Kasumi-1 (cell line): Measurements from ENCODE around the gene TUBB.
A peak's percentile ranks its signal among the peaks of the same experiment; 100 is the strongest.
"Not testable (repeated sequence)": the region's sequence is repeated elsewhere in the genome, so short reads cannot be mapped to it uniquely, and the experiment has no call there.

Experiments used
- DNase-seq, 2 experiments: peaks; one replicate each; lab custom pipeline; 2025; lab: John Stamatoyannopoulos, UW

Gene TUBB

DNA sequence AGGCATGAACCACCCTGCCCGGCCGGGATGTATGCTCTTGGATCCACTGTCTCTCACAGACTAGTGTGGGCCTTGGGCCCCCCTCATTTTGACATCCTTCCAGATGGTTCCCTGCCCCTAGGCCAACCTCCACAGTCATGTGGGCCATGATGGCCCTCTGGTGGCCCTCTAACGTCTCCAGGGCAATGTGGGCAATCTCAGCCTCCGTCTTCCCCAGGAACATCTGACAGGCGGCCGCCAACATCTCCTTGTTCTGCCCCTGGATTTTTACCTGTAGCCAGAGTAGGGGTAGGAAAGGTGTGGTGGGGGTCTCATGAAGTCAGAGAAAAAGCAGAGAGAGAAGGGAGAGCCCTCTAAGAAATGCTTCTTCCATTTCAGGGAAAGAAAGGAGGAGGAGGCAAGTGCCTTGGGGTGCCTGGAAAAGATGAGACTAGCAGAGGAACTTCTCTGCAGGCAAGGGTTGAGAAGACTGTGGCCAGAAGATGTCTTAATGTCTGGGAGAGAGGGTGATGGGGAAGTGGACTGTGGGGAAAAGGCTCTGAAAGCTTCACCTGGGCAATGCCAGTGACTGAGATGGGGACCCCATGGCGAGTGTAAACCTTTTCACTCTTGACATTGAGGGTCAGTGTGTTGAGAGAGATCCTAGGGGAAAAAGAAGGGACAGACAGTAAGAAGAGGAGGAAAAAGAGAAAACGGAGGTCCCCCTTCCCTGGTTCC lies 21.1 kb downstream of the TUBB start:
- DNase-seq = no peak

DNA sequence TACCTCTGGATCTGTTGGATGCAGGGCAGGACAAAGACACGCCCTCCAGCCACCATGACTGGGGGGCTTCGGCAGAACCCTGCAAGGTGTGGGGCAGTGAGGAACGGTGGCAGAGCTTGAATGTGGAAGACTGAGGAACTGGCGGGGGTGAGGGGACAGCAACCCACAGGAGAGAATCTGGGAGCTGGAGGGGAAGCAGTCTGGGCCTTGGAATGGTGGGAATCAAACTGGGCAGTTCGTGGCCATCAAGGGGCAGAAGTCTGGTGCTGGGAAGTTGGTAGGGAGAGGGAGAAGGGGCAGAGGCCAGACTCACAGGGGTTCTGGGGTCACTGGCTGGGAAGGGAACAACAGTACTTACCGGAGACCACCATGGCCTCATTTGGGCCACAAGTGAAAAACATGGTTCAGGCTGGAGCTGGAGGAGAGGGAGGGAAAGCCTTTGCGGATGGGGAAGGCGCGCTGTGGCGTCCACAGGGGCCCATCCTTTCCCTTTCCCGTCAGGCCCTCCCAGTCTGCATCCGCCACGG lies 21.7 kb downstream of the TUBB start:
- no peak for DNase-seq

DNA sequence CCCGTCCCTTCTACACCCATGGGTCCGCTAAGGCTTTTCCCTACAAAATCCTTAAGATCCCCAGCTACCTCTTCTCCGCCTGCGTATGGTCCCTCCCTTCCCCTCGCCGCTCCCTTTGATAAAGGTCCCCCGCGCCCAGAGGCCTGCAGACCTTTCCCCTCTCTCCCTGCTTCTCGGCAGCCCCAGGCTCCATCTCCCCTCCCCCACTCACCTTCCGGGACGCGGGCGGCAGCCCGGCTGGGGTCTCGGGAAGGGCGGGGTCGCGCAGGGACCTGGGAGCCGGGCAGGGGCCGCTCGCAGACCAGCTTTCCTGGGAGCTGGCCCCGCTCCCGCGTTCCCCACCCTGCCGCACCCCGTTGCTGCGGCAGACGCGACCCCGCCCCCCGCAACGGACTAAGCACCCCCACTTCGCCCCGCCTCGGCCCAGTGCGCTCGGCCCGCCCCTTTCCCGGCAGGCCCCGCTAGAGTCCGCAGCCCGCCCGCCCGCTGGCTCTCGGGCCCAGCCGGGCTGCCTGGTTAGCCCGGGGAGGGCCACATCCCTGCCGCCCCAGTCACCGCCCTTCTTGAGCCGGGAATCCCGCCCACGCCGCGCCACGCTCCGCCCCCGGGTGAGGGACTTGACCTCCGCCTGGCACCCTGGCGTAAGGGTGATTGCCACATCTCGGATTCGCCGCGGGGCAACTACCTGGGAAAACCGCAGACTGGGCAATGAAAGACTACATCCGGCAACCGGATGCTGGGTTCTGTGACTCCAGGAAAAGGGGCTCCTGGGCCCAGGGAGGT lies 22.4 kb downstream of the TUBB start, which contains the start of gene FLOT1:
Gene FLOT1 (minus strand): TSS at position 372 of the 783 bp plus-strand sequence. CDS start 498 bp downstream, outside the sequence.
- DNase-seq = peak; percentile 66 to 76

DNA sequence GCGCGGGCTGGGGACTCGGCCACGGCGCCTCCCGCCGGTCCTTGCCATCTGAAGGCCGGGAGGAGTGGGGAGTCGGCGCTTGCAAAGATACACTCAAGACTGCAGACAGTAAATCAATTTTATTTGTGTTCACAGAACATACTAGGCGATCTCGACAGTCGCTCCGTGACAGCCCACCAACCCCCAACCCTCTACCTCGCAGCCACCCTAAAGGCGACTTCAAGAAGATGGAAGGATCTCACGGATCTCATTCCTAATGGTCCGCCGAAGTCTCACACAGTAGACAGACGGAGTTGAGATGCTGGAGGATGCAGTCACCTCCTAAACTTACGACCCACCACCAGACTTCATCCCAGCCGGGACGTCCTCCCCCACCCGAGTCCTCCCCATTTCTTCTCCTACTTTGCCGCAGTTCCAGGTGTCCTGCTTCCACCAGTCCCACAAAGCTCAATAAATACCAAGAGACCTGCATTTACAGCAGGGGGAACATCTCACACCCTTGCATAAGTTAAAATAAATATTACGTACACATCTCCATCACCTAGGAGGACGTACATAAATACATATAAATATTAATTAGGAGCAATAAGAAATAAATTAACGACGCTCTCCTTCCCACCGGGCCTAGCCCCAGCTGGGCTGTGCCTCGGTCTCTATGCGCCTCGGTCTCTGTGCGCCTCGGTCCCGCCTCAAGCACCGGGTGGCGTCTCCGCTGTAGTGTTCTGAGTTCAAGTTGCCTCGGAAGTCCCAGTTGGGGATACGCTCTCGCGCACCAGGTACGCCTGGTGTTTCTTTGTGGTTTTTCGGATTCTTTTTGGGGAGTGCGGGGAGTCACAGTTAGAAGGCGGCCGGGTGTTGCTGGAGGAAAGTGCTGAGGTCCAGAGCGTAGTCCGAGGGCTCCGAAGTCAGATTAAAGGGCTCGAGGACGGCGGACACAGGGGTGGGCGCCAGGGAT lies 23.2 kb downstream of the TUBB start:
- peak in 1 of 2 experiments; percentile 60 for DNase-seq

DNA sequence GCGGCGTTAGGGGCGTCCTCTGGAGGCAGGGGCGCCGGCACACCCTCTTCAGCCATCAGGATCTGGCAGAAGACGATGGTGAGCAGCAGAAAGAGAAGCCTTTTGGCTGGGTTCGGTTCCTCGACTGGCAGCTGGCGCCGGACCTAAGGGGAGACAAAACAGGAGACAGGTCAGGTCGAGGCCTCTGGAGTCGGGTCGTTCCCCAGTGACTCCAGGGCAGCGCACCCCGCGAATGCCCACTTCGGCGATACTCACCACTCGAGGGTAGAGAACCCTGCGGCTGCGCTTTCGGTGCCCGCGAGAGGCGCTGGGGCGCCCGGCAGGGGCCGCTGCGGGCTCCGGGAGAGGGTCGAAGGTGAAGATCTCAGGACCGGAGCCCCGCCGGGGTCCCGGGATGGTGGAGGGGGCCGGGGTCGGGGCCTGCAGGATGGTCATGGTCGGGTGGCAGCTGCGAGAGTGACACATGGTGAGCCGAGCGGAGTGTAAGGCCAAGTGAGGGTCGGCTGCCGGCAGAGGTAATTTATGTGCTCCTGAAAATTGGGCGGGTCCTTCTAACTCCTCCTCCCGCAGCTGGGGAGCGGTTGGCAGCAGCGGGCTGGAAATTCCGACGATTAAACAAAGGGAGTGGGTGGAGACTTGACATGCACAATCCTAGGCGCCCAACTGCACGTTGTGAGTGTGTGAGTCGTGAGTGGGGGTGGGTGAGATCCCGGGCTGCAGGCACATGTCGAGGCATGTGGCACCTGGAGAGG lies 24.1 kb downstream of the TUBB start, which contains the start of gene IER3:
Gene IER3 (minus strand): TSS at position 494 of the 752 bp plus-strand sequence. CDS start 29 bp downstream, at position 465.
- DNase-seq = peak; percentile 47 to 49

DNA sequence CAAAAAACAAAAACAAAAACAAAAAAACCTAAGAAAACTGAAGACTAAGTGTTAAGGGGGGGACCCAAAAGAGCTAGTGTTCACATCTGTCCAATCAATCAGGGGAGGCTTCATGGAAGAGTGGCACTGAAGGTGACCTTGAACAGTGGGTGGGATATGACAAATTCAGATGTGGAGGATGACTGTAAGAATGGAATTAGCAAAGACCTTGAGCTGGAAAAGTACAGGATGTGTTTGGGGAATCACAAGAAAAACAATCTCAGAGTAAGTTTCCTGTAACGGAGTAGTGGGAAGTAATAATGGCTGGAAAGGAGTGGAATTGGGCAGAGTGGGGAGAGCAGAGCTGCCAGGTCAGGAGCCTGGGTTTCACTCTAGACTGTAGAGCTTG lies 27.1 kb downstream of the TUBB start:
- no peak for DNase-seq

DNA sequence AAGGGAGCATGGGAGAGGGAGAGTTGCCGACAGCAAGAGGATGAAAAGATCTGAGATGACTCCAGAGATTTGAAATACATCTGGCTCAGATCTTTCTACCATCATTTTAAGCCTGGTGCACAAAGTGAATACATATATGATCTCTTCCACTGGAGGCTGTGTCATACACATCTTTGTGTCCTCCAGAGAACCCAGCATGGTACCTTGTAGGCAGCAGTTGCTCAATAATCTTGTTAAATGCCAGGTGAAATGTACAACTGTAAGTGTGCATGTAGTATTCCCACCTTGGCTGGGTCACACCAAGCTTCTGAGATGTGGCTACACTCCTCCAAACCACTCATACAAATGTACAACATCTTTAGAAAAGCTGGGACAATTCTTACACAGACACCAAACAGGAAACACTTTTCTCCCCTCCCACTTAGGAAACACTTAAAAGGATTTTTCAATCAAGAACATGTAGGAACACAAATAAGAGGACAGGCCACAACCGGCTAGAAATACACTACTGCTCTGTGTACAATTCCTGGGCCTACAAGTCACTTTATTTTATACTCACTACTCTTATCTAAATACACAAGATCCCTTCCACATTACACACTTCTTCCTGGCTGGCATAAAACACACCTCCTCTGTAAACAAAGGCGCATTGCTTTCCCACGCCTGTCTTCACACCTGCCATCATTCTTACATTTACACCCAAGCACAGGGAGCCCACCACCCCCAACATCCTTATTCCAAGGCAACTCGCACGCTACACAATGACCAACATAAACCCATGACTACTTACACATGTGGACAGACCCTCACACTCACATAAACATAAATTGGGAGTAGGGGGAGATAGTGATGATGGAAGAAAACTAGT lies 28.0 kb downstream of the TUBB start:
- DNase-seq = no peak

DNA sequence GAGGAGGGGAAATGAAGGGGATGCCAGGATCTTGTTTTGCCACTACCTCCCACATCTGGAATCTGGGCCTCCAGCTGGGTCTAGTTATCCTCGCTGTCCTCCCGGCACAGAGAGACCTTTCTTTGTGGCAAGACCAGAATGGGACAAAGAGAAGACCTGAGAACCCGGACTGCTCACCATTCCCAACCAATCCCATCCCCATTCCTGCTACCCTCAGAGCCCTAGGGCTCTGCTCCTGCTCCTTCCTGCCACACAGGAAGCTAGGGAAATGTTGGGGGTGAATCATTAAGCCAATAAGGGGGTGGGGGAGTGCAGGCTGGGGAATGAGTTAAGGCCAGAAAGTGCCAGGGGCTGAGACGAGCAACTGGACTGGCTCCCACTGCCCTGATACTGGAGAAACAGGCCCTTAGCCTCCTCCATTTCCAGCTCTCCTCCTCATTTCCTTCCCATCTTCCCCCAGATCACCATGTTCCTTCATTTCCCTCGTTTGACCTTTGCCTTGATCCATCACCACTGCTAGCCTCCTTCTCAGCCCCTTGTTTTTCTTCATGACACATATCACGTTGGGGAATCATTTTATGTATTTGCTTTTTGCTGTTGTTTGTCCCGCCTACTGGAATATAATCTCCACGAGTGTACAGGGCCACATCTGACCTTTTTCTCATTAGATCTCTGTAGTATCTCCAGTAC lies 28.8 kb downstream of the TUBB start:
- no peak for DNase-seq

DNA sequence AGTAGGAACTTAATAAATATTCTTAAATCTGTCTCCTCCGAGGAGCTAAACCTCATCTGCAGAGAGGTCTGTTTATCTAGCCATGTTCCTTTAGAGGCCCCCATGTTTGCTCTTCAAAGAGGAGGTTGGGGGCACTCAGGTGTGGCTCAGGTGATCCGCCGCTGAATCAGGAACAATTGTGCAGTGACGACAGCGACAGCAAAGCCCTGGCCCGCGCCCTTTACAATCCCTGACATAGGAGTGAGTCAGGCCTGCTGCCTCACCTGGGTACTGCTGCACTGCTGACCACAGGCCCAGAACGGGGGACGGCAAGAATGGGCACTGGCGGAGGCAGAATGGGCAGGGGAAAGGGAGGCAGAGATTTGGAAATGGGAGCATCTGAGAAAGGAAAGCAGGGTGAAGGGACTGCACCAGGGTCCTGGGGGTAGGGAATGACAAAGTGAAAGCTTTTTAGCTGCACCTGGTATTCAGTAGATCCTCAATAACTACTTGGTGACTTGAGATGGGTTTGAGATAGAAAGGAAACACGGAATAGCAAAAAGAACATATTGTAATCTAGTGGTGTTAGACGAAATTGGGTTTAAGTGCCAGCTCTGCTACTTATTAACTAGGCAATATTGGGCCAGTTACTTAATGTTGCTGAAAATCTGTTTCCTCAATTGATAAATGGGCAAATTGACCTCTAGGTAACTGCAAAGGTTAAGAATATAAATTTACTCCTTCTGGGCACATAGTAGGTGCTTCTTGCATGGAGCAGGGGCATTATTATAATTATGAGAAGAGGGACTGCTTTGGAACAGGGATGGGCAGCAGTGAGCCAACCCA lies 29.6 kb downstream of the TUBB start:
- DNase-seq = no peak

DNA sequence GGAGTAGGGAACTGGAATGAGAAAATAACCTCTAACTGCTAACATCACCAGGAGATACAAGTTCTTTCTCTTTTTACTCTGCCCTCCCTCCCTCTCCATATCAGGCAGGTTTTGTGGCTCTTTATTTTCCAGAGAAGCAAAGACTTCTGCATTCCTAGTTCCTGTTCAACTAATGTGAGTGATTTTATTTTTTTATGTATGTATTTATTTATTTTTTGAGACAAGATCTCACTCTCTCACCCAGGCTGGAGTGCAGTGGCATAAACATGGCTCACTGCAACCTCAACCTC lies 30.2 kb downstream of the TUBB start:
- DNase-seq = no peak

DNA sequence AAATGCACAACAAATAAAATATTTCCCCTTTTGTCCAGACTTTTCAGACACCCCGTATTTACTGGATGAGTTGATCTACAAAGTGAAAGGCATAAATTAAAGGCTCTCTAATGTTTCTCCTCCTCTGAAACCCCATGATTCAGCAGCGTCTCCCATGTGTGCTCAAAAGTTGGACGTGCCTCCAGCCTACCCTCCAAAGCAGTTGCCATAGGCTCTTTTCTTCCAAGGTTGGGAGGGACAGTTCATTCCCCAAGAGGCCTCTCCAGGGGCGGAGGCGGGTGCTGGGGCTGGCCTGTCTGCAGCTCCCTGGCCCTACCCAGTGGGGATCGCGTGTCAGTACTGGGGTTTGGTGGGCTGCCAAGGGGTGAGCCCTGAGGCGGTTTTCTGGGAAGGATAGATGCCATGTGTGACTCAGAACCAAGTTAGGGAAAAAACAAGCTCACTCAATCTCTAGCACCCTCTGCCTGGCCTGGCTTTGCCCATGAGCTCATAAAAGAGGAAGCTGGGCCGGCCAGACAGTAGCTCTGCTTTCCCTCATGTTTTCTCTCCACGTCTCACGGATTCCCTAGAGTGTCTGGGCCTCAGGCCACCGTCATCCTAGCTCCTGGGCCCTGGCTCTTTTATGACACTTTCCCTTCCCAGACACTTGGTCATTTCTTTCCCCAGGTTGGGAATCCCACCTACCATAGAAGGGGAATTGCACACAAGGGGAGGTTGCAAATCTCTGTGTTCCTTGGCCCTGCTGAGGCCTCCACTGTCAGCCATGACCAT lies 32.2 kb downstream of the TUBB start:
- DNase-seq = peak; percentile 73 to 75

DNA sequence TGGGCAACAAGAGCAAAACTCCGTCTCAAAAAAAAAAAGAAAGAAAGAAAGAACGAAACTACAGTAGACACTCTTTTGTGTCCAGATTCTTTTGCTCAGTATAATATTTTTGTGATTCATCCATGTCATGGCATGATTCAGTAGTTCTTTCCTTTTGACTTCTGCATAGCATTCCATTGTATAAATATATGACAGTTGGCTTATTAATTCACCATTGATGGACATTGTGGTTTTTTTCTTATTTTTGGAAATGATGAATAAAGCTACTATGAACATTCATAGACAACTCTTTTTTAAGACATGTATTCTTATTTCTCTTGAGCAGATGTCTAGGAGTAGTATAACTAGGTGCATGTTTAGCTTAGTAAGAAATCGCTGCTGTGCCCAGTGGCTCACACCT lies 34.5 kb downstream of the TUBB start:
- no peak for DNase-seq

DNA sequence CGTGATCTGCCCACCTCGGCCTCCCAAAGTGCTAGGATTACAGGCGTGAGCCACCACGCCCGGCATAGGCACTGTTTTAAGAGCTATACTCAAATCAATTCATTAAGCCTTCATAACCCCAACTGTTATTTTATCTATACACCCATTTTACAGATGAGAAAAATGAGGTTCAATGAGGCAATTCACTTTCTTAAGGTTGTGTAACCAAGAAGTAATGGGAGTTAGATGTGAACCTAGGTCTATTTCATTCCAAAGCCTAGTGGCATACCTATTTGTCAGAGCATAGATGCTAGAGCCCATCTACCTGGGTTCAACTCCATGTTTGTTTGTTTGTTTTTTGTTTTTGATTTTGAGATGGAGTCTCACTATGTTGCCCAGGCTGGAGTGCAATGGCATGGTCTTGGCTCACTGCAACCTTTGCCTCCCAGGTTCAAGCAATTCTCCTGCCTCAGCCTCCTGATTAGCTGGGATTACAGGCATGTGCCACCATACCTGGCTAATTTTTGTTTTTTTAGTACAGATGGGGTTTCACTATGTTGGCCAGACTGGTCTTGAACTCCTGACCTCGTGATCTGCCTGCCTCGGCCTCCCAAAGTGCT lies 36.4 kb downstream of the TUBB start:
- DNase-seq = not testable (repeated sequence)

DNA sequence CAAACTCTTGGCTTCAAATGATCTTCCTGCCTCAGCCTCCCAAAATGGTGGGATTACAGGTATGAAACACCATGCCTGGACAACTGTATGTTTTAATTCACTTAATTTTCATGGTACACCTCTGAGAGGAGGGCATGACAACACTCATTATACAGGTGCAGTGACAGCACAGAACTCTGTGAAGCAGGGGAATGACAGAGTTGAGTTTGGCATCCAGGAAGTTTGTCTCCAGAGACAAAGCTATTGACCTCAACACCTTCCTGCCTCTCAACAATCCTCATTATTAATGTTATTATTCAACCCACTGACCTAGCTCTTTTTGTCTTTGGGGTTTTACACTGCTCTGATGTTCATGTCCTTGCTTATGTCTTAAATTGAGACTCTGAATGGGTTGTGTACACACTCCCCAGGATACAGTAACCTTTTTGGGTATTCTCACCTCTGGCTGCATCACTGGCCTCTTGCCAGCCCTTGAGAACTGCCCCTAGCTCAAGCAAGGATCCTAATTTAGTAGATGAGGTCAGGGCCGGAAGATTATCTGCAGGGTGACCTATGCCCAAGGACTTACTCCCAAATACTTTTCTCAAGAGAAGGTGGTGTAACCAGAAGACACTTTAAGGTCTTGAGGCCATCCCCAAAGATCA lies 37.2 kb downstream of the TUBB start:
- no peak for DNase-seq

DNA sequence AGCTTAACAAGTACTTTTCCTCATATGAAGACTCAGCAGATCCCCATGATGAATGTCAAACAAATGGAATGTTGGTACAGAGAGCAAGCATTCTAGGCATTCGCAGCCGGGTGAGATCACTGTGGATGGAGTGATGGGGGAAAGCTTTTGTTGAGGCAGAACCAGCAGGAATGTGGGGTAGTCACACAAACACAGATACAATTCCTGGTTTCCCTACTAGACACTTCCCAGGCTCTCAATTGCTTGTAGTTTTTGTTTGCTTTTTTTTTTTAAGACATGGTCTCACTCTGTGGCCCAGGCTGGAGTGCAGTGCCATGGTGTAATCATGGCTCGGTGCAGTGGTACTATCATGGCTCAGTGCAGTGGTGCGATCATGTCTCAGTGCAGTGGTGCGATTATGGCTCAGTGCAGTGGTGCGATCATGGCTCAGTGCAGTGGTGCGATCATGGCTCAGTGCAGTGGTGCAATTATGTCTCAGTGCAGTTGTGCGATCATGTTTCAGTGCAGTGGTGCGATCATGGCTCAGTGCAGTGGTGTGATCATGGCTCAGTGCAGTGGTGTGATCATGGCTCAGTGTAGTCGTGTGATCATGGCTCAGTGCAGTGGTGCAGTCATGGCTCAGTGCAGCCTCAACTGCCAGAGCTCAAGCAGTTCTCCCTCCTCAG lies 39.6 kb downstream of the TUBB start:
- no peak for DNase-seq

DNA sequence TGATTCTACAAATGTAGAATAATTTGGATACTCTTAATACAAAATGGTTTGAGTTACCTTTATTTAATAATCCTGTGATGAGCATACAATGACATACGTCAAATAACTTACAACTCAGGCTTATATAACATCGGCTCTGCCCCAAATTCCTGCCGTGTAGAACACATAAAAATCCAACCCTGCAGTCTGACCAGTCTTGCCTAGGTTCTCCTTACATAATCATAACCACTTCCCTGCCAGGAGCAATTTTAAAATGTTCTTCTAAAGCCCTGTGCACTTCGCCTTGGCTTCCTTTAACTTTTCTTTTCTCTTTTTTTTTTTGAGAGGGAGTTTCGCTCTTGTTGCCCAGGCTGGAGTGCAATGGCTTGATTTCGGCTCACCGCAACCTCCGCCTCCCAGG lies 40.4 kb downstream of the TUBB start:
- DNase-seq = no peak
